Heart right ventricle (tissue), 16 donors: ENCODE data around the gene DYNC1I1. TPM values are rescaled to one million over a fixed set of nuclear protein-coding genes. Genes with fewer than 3 reads are reported as not detected.
A peak's percentile ranks its signal among the peaks of the same experiment; 100 is the strongest.

Source experiments
- ATAC-seq, 8 donors: fragments of 200-7000 bp; cut with Tn5 transposase; one replicate each; pipeline ENCODE4 v1.9.1; 2020; ENCODE audit warnings: mild to moderate bottlenecking in 8 of 8, moderate library complexity in 8 of 8, moderate number of reproducible peaks in 1 of 8
- DNase-seq, 2 donors: peaks; one replicate each; pipeline ENCODE4 v3.0.0-alpha.2; 2020
- H3K27ac ChIP-seq, 10 donors: fragments of 200-600 bp; sonication (generic) in 2 of 10; one replicate each; pipeline versions ENCODE4 v1.5.0 to v1.8.0; 2020 to 2022; ENCODE audit warnings: mild to moderate bottlenecking in 3 of 10
- H3K27me3 ChIP-seq, 7 donors: fragments of 200-600 bp; one replicate each; pipeline ENCODE4 v1.8.0; 2021 to 2022; ENCODE audit warnings: mild to moderate bottlenecking in 2 of 7
- H3K36me3 ChIP-seq, 9 donors: fragments of 200-600 bp; sonication (generic) in 1 of 9; one replicate each; pipeline versions ENCODE4 v1.5.0 to v1.8.0; 2020 to 2022; ENCODE audit warnings: mild to moderate bottlenecking in 2 of 9
- H3K4me1 ChIP-seq, 9 donors: fragments of 200-600 bp; sonication (generic) in 1 of 9; one replicate each; pipeline versions ENCODE4 v1.5.0 to v1.8.0; 2020 to 2022; ENCODE audit warnings: mild to moderate bottlenecking in 4 of 9
- H3K4me3 ChIP-seq, 10 donors: fragments of 200-600 bp; sonication (generic) in 2 of 10; one replicate each; pipeline versions ENCODE4 v1.5.0 to v1.8.0; 2020 to 2022; ENCODE audit warnings: mild to moderate bottlenecking in 7 of 10, moderate library complexity in 2 of 10
- H3K9me3 ChIP-seq, 11 donors: fragments of 200-600 bp in 10 of 11; sonication (generic) in 2 of 11; one replicate each; pipeline versions ENCODE4 v1.5.0 to v1.8.0; 2013 to 2022; ENCODE audit warnings: mild to moderate bottlenecking in 2 of 11, control low read depth in 1 of 11, moderate library complexity in 1 of 11
- WGBS, 2 donors: extraction: QIAGEN DNeasy Blood & Tissue Kit; methylation state at CpG; one replicate each; pipeline ENCODE4 v1.1.7; 2013; ENCODE audit warnings: inconsistent platforms in 1 of 2; 5-methylcytosine and 5-hydroxymethylcytosine counted together
- intact Hi-C, 10 donors: fragments of 100-400 bp; cut with DNase I; formaldehyde crosslinking; loops; one replicate each; pipeline versions ENCODE4 v1.11.1 to v1.14.2; 2022
- long read RNA-seq, 3 donors: library from polyadenylated mRNA; unstranded; transcript quantifications; one replicate each; pipeline ENCODE4 v2.0.0, GENCODE V29; 2020 to 2021
- polyA plus RNA-seq, 2 donors: library from polyadenylated mRNA; stranded (reverse); fragments of 200-250 nt; gene quantifications; one replicate each; pipeline ENCODE4 v1.2.3, GENCODE V29; 2013
- total RNA-seq, 10 donors: library from RNA; stranded (reverse); fragmentation: NEBNext Ultra II Directional in 3 of 10; extraction: Animal tissue kit (Norgen Biotek cat#: 25700) in 3 of 10; gene quantifications; one replicate each; pipeline versions ENCODE4 v1.2.1 to v1.2.4, GENCODE V29; 2021 to 2023
- TF ChIP-seq, protein P1 (sequence below), 9 donors: fragments of 200-600 bp; sonication (generic) in 2 of 9; IDR thresholded peaks; one replicate each; pipeline versions ENCODE4 v1.5.0 to v1.8.0; 2021 to 2022; ENCODE audit warnings: antibody characterized with exemption in 9 of 9, mild to moderate bottlenecking in 5 of 9, moderate library complexity in 1 of 9
- donor health status: Arrhythmogenic right ventricular cardiomyopathy.
- donor health status: ischemic (EF 13 %, LVEDD 7.1; RV severe dilation, severe dysfunction).
- donor health status: healthy with polysubstance abuse.
- donor health status: DM: no; HTN: yes; CAD: no.
- donor health status: DM: no; HTN: no; CAD: no.
- donor health status: ischemic (EF 25% LVEDD 6.9; RV normal size, moderate dysfunction).
- donor health status: ischemic (EF 25% LVEDD 5.7; RV mildly dilated, moderate dysfunction).
- donor health status: healthy.
- donor health status: DM: yes; HTN: yes; CAD: no.
- donor health status: Ischemic cardiomyopathy.
- donor health status: ischemic (EF 35%, LVEDD 5.7; RV mildly dilated, moderate dysfunction).
- donor health status: nonischemic (EF 11% LVEDD 7.7; RV severe dilation, severe dysfunction).
- donor health status: DM: yes; HTN: yes; CAD: no.
- donor health status: PGD.
- donor health status: ischemic (EF 29% LVEDD 5.4; RV normal size, mild dysfunction).
- donor health status: nonischemic (EF 23%, LVEDD 6.1; RV moderate dilation, normal function).

DYNC1I1 gene
- total RNA-seq = 10 to 100 TPM; 18.8 to 43.4 (median 37.6) TPM
- polyA plus RNA-seq = 1 to 10 TPM; 6.4 to 7.4 TPM
- long read RNA-seq, donor 1, transcript DYNC1I1-205 (17 exons, 2,947 nt) = major isoform, 43 of 99 reads
- long read RNA-seq, donor 1, transcript DYNC1I1-202 (16 exons, 2,843 nt) = minor isoform, 42 of 99 reads
- long read RNA-seq, donor 1, partial matches to known transcripts = 3 of 99 reads
- long read RNA-seq, donor 1, other reads (novel, unspliced or antisense) = 10 of 99 reads
- long read RNA-seq, donor 2, transcript DYNC1I1-205 (17 exons, 2,947 nt) = major isoform, 68 of 138 reads
- long read RNA-seq, donor 2, transcript DYNC1I1-202 (16 exons, 2,843 nt) = minor isoform, 37 of 138 reads
- long read RNA-seq, donor 2, partial matches to known transcripts = 6 of 138 reads
- long read RNA-seq, donor 2, other reads (novel, unspliced or antisense) = 23 of 138 reads
- long read RNA-seq, donor 3, transcript DYNC1I1-205 (17 exons, 2,947 nt) = major isoform, 153 of 314 reads
- long read RNA-seq, donor 3, transcript DYNC1I1-202 (16 exons, 2,843 nt) = minor isoform, 111 of 314 reads
- long read RNA-seq, donor 3, partial matches to known transcripts = 17 of 314 reads
- long read RNA-seq, donor 3, other reads (novel, unspliced or antisense) = 30 of 314 reads

DNA sequence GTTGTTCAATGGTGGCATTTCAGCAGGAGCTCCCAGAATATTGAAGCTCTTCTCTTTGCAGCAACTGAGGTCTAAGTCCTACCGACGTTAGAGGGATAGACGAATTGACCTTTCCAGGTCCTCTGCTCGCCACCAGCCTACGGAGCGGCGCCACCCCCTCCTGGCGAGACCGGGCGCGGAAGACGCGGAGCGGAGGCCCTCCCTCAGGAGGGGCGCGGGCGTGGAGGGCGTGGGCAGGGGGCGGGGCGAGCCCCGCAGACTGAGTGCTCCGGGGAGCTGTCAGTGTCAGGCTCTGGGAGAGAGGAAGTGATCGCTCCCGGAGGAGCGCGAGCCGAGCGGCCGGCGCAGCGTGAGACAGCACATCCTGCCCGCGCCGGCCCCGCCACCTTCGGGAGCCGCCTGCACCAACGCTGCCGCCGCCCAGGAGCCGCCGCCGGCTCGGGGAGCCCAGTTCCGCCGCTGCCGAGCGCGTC, at the start of gene DYNC1I1:
Gene DYNC1I1, plus strand, starts transcription at position 257 of the 473 bp plus-strand sequence. CDS start 32,176 bp downstream, outside the sequence.
- peak within 1 kb of the TSS; percentile 32 to 95 (median 71) for H3K4me3 ChIP-seq
- WGBS, 2 donors = 0 to 1% methylated on average over 43 to 49 of the region's 49 CpGs
- H3K36me3 ChIP-seq = no peaks in the 10 kb centered on the region
- peak; percentile 94 to 99 (median 96) for ATAC-seq
- no peaks in the 10 kb centered on the region for H3K9me3 ChIP-seq
- peak within 1 kb of the TSS; percentile 43 to 87 (median 76) for H3K27ac ChIP-seq
- DNase-seq = peak; percentile 77 to 84
- H3K27me3 ChIP-seq = peaks cover 0 to 17% (median 0%) of the 10 kb centered on the region in 7 donors
- intact Hi-C loops = loop anchor here in 1 of 10 donors (10.0 kb wide), 1 partner anchor 82 kb away; no protein-coding TSS in a partner anchor
- H3K4me1 ChIP-seq = peaks cover 0 to 23% (median 14%) of the 10 kb centered on the region in 9 donors
- TF ChIP-seq, protein P1, sequence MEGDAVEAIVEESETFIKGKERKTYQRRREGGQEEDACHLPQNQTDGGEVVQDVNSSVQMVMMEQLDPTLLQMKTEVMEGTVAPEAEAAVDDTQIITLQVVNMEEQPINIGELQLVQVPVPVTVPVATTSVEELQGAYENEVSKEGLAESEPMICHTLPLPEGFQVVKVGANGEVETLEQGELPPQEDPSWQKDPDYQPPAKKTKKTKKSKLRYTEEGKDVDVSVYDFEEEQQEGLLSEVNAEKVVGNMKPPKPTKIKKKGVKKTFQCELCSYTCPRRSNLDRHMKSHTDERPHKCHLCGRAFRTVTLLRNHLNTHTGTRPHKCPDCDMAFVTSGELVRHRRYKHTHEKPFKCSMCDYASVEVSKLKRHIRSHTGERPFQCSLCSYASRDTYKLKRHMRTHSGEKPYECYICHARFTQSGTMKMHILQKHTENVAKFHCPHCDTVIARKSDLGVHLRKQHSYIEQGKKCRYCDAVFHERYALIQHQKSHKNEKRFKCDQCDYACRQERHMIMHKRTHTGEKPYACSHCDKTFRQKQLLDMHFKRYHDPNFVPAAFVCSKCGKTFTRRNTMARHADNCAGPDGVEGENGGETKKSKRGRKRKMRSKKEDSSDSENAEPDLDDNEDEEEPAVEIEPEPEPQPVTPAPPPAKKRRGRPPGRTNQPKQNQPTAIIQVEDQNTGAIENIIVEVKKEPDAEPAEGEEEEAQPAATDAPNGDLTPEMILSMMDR (IDR thresholded peaks at IDR 0.05) = peak in 3 of 9 donors; percentile 29 to 36 (median 31)

DNA sequence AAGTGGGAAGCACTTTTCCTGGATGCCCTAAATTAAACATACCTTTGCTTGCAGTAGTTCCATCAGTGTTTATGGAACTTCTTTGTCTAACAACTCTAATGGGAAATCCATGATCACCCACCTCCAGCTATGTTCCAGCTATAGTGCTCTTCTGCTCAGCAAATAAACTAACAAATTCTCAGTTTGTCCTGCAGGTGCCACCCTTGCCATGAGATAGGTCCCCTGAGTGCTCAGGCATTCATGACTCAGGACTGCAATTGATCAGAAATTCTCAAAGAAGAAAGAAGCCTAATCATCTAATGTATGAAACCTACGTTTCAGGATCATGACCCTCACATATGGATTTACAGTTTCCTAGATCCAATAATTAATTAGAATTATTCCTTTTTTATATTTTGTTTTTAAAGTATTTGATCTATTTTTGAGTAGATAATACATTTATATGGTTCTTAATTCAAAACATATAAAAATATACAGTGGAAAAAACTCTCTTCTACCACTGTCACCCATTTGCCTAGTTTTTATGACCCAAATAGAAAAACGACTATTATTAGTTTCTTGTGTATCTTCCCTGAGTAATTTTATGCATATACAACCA, 48.7 kb upstream of the DYNC1I1 start:
- Histone ChIP-seq H3K27me3 (peaks cover 0 to 3% (median 0%) of the 10 kb centered on the region in 7 donors), H3K36me3 (no peaks in the 10 kb centered on the region), H3K4me3 (no peak overlapping the region), H3K27ac (no peak overlapping the region), H3K4me1 (no peaks in the 10 kb centered on the region), H3K9me3 (no peaks in the 10 kb centered on the region)
- TF ChIP-seq, protein P1 (IDR thresholded peaks at IDR 0.05) = peak; percentile 18 to 64 (median 46)
- intact Hi-C loops = loop anchor here (1.0 to 10.0 kb wide), 8 partner anchors 144 to 1341 kb away; no protein-coding TSS in a partner anchor
- 16 to 19% methylated on average over 2 of the region's 2 CpGs for WGBS, 2 donors
- ATAC-seq (peak in 7 of 8 donors; percentile 64 to 87 (median 77)), DNase-seq (peak in 1 of 2 donors; percentile 37)

DNA sequence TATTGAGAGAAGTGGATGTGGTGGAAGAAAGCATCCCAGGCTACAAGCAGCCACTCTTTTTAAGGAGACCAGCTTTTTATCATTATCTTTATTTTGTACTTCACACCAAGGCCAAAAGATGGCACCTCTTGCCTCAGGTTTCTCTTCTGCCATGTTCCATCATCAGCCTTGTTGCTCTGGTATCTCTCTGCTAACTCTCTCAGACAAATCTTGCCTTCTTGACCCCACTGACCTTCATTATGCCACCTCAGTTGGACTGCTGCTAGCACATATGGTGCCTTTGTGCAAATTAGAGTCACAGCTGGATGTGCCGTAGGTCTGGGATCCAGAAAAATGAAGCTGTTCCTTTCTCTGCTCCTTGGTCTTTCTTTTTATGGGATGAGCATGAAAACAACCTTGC, 47.1 kb upstream of the DYNC1I1 start:
- 84 to 86% methylated on average over 1 of the region's 1 CpG for WGBS, 2 donors

More for the DNA sequence above, 47.1 kb upstream of the DYNC1I1 start:
- Histone ChIP-seq H3K36me3 (no peaks in the 10 kb centered on the region), H3K9me3 (no peaks in the 10 kb centered on the region), H3K27ac (no peak overlapping the region), H3K4me3 (no peak overlapping the region), H3K4me1 (no peaks in the 10 kb centered on the region), H3K27me3 (peaks cover 0 to 3% (median 0%) of the 10 kb centered on the region in 7 donors)
- ATAC-seq (no peak), DNase-seq (no peak)
- TF ChIP-seq, protein P1 (IDR thresholded peaks at IDR 0.05) = peak in 1 of 9 donors; percentile 7
- intact Hi-C loops = loop anchor here in 3 of 10 donors (2.0 to 10.0 kb wide), 2 partner anchors 146 to 1340 kb away; no protein-coding TSS in a partner anchor
